Esophagus muscularis mucosa (tissue), 3 donors: ENCODE data around the gene SDE2.

Source experiments
- POLR2A ChIP-seq: fragments of 450-650 bp; IDR thresholded peaks from one replicate; pipeline ENCODE4 v1.6.1; 2017; ENCODE audit warnings: antibody characterized with exemption, moderate library complexity, mild to moderate bottlenecking, low read depth
- POLR2AphosphoS5 ChIP-seq, 2 donors: sonication (generic); formaldehyde crosslinking; IDR thresholded peaks; one replicate each; pipeline ENCODE4 v1.6.1; 2017; ENCODE audit warnings: antibody characterized with exemption in 2 of 2
- TF ChIP-seq, protein P1 (sequence below), 3 experiments: fragments of 200-600 bp in 2 of 3; fragments of 450-650 bp in 1 of 3; sonication (generic) in 2 of 3; IDR thresholded peaks; one replicate each; pipeline ENCODE4 v1.5.1; 2017 to 2019; ENCODE audit warnings: antibody characterized with exemption in 3 of 3, mild to moderate bottlenecking in 2 of 3, moderate library complexity in 1 of 3

DNA sequence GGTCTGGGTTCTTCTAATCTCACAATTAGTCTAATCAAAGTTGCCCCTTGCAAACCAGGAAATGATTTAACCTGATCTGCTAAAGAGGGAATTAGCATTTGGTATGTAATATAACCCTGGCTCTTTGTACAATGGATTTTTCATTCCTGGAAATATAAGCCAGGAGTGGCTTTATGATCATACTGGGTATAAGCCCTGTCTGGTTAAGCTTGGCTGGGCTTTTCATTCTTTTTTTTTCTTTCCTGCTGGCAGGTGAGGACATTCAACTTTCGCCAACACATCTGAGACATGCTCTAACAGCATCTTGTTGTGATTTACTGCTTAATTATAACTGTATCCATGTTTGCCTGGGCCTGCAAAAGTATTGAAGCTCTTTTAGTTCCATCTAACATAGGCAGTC, 20.4 kb upstream of the SDE2 start:
- TF ChIP-seq POLR2AphosphoS5 (IDR thresholded peaks at IDR 0.05) (no peak), POLR2A (no peak)
- TF ChIP-seq, protein P1, sequence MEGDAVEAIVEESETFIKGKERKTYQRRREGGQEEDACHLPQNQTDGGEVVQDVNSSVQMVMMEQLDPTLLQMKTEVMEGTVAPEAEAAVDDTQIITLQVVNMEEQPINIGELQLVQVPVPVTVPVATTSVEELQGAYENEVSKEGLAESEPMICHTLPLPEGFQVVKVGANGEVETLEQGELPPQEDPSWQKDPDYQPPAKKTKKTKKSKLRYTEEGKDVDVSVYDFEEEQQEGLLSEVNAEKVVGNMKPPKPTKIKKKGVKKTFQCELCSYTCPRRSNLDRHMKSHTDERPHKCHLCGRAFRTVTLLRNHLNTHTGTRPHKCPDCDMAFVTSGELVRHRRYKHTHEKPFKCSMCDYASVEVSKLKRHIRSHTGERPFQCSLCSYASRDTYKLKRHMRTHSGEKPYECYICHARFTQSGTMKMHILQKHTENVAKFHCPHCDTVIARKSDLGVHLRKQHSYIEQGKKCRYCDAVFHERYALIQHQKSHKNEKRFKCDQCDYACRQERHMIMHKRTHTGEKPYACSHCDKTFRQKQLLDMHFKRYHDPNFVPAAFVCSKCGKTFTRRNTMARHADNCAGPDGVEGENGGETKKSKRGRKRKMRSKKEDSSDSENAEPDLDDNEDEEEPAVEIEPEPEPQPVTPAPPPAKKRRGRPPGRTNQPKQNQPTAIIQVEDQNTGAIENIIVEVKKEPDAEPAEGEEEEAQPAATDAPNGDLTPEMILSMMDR (IDR thresholded peaks at IDR 0.05), result no peak
